Cardiac muscle cell (in vitro differentiated cells and primary cell): ENCODE data around the gene ADAP1. TPM values are rescaled to one million over a fixed set of nuclear protein-coding genes. Genes with fewer than 3 reads are reported as not detected.

ENCODE experiments used
- DNase-seq, 2 donors: peaks; one replicate each; pipeline versions ENCODE4 v3.0.0 to v3.0.0-alpha.2; 2010 to 2017; ENCODE audit warnings: low read depth in 1 of 2, low spot score in 1 of 2
- H3K27ac ChIP-seq: fragments of 200-600 bp; sonication (generic); 2 replicates; pipeline ENCODE4 v1.5.1; 2016
- H3K27me3 ChIP-seq: fragments of 200-600 bp; sonication (generic); 2 replicates; pipeline ENCODE4 v1.6.0; 2016; ENCODE audit warnings: control low read depth
- H3K36me3 ChIP-seq: fragments of 200-600 bp; sonication (generic); 2 replicates; pipeline ENCODE4 v1.5.1; 2016; ENCODE audit warnings: control low read depth
- H3K4me1 ChIP-seq: fragments of 200-600 bp; sonication (generic); 2 replicates; pipeline ENCODE4 v1.8.1; 2017; ENCODE audit warnings: low read depth, mild to moderate bottlenecking, mixed run types
- H3K4me3 ChIP-seq: fragments of 200-600 bp; sonication (generic); 2 replicates; pipeline ENCODE4 v1.5.1; 2016; ENCODE audit warnings: mild to moderate bottlenecking
- H3K9me3 ChIP-seq: fragments of 200-600 bp; sonication (generic); 2 replicates; pipeline ENCODE4 v1.5.1; 2017; ENCODE audit warnings: low read depth, mild to moderate bottlenecking, control low read depth
- CTCF ChIP-seq: IDR thresholded peaks from 2 replicates; pipeline ENCODE4 v1.5.1; 2012; ENCODE audit warnings: low read depth, mild to moderate bottlenecking, low read length
- polyA plus RNA-seq: library from polyadenylated mRNA; unstranded; fragments of >200 nt; fragmentation: Nextera tagmentation; extraction: Ambion mirVana; gene quantifications from 2 replicates; pipeline ENCODE4 v1.2.1, GENCODE V29; 2016
- total RNA-seq: library from RNA; depleted of rRNA; stranded (reverse); fragments of >200 nt; gene quantifications from 2 replicates; pipeline ENCODE4 v1.2.3, GENCODE V29; 2016

ADAP1 gene
- total and polyA plus RNA-seq, 2 experiments from 2014 or later = 12.0 to 14.4 TPM

- no peak overlapping the region for H3K27ac ChIP-seq
- no peaks in the 10 kb centered on the region for H3K27me3 ChIP-seq
- H3K4me3 ChIP-seq = no peak overlapping the region
- H3K36me3 ChIP-seq = peaks cover 25% of the 10 kb centered on the region
- no peak for TF ChIP-seq CTCF
- H3K4me1 ChIP-seq = no peaks in the 10 kb centered on the region
- no peak for DNase-seq
- no peaks in the 10 kb centered on the region for H3K9me3 ChIP-seq
Measured at GRCh38 chr7:885893-886625, 68.4 kb downstream of the ADAP1 start.

GRCh38 chr7:885261-885892 is 69.1 kb downstream of the ADAP1 start:
- Histone ChIP-seq H3K9me3 (no peaks in the 10 kb centered on the region), H3K36me3 (peaks cover 20% of the 10 kb centered on the region), H3K4me3 (no peak overlapping the region), H3K4me1 (no peaks in the 10 kb centered on the region), H3K27ac (no peak overlapping the region), H3K27me3 (no peaks in the 10 kb centered on the region)
- DNase-seq = no peak
- no peak for TF ChIP-seq CTCF

GRCh38 chr7:884191-885003 is 70.1 kb downstream of the ADAP1 start:
- no peak for DNase-seq
- no peaks in the 10 kb centered on the region for H3K4me1 ChIP-seq
- peaks cover 20% of the 10 kb centered on the region for H3K36me3 ChIP-seq
- no peak overlapping the region for H3K4me3 ChIP-seq
- no peak overlapping the region for H3K27ac ChIP-seq
- TF ChIP-seq CTCF = no peak
- no peaks in the 10 kb centered on the region for H3K9me3 ChIP-seq
- H3K27me3 ChIP-seq = no peaks in the 10 kb centered on the region

- no peak for DNase-seq
- no peak overlapping the region for H3K4me3 ChIP-seq
- no peaks in the 10 kb centered on the region for H3K27me3 ChIP-seq
- no peaks in the 10 kb centered on the region for H3K9me3 ChIP-seq
- H3K36me3 ChIP-seq = peaks cover 14% of the 10 kb centered on the region
- no peak overlapping the region for H3K27ac ChIP-seq
- peaks cover under 1% of the 10 kb centered on the region for H3K4me1 ChIP-seq
- no peak for TF ChIP-seq CTCF
Measured at GRCh38 chr7:883055-884021, 71.1 kb downstream of the ADAP1 start.
